GM18505 (cell line): Measurements from ENCODE around the gene PHC3.
"Not testable (repeated sequence)": the region's sequence is repeated elsewhere in the genome, so short reads cannot be mapped to it uniquely, and the experiment has no call there.

Source experiments
- ATAC-seq: cut with Tn5 transposase; IDR thresholded peaks from one replicate; pipeline ENCODE4 v1.9.1; 2021; ENCODE audit not compliant: unreplicated experiment
- POLR2A ChIP-seq: IDR thresholded peaks from 4 replicates; pipeline ENCODE4 v1.6.1; 2011; ENCODE audit warnings: borderline replicate concordance; ENCODE audit not compliant: insufficient read depth, insufficient read length; ENCODE audit errors: extremely low read depth

The PHC3 gene

DNA sequence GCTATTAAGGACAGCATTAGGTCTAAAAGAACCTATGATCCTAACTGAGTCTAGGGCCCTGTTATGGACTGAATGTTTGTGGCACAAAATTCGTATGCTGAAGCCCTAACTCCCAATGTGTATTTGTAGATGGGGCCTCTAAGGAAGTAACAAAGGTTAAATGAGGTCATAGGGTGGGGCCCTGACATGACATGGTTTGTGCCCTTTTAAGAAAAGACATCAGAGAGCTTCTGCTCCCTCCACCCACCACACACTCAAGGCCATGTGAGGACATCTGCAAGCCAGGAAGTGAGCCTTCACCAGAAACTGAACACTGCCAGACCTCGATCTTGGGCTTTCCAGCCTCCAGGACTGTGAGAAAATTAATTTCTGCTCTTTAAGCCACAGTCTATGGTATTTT, 49.2 kb downstream of the PHC3 start:
- no peak for ATAC-seq
- no peak for TF ChIP-seq POLR2A

DNA sequence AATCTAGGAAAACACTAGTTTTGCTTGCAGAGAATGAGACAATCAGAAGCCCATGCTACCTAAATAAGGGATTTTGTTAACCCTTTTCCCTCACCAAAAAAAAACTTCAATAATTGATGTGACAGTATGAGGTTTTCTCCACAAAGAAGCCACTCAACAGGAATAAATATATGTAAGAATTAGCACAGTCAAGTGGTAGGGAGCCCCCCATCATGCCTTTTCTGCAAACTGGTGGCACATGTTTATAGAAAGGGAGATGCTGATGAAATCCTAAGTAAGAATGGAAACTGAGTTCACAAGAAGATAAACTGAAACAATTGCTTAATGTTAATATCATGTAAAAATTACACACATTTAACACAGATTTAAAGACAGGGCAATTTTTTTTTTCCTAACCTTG, 51.0 kb downstream of the PHC3 start:
- no peak for TF ChIP-seq POLR2A
- no peak for ATAC-seq

DNA sequence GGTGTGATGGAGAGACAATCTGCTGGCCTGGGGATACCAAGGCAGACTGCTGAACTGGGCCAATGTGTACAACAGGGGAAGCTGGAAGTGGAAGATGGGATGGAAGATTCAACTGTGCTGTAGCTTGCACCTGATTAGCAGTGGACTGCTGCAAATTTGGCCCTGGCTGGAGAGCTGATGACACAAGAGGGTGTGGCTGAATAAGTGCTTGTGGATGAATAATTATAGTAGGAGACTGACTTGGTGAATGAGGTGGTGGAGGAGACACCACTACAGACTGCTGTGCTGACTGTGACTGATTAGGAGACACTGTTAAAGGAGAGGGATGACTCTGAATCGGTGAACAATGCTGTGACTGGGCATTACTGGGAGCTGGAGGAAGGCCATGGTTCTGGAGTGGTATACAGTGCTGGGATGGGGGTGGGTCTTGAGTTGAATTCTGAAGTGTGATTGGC, 52.5 kb downstream of the PHC3 start:
- peak; percentile 47 for ATAC-seq
- peak; percentile 26 for TF ChIP-seq POLR2A

DNA sequence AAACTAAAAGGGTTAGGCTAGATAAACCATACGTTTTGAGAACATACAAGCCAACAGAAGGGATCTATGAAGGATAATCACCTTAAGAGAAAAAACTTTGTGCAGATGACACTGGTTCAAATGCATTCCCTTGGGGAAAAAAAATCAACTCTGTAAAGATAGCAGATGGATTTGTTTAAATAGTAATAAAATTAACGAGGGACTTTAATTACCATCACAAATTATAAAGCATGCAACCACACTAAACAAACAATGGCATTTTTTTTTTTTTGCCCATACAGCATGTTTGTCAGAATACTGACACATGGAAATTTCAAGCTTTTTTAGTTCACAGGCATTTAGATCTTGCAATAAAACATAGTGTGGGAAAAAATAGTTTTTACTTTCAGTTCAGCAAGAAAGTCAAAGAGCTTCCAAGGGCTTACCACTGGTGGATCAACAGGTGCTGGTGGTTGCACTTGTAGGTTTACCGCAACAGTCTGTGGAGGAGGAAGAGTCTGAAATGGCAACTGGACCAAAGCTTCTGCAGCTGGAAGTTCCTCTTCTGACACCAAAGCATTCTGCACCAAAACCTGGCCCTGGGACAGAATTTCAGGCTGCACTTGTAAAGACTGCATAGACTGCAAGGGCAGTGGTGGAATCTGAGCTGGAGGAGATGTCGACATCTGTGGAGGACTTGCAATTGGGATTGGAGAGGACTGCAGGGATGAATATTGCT, 53.1 kb downstream of the PHC3 start:
- peak; percentile 41 for TF ChIP-seq POLR2A
- ATAC-seq = peak; percentile 93

DNA sequence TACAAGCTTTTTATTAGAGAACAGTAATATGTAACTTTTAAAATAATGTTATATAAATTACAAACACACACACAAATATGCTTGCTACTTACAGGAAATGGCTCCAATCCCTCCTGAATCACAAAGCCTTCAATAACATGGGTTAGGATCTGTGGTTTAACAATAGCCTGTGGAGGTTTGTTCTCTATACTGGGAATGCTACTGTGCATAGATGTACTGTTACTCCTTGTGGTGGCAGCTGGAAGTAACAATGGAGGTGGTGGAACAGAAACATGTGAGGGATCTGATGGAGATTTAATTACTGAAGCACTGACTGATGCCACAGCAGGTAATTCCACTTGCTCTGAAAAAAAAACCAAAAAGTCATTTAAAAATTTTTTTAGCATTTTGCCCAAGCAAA, 64.4 kb downstream of the PHC3 start:
- no peak for ATAC-seq
- no peak for TF ChIP-seq POLR2A

DNA sequence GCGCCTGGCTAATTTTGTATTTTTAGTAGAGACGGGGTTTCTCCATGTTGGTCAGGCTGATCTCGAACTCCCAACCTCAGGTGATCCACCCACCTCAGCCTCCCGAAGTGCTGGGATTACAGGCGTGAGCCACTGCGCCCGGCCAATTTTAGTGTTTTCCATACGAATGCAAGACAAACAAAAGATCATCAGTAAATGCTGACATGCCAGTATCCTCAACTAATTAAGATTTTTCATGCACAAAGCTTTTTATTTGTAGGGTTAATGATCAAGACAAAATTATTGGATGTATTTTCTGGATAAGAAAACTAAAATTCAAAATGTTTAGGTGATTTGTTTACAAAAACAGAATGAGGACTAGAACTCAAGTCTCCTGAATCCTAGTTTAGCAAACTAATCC, 67.4 kb downstream of the PHC3 start:
- not testable (repeated sequence) for ATAC-seq

DNA sequence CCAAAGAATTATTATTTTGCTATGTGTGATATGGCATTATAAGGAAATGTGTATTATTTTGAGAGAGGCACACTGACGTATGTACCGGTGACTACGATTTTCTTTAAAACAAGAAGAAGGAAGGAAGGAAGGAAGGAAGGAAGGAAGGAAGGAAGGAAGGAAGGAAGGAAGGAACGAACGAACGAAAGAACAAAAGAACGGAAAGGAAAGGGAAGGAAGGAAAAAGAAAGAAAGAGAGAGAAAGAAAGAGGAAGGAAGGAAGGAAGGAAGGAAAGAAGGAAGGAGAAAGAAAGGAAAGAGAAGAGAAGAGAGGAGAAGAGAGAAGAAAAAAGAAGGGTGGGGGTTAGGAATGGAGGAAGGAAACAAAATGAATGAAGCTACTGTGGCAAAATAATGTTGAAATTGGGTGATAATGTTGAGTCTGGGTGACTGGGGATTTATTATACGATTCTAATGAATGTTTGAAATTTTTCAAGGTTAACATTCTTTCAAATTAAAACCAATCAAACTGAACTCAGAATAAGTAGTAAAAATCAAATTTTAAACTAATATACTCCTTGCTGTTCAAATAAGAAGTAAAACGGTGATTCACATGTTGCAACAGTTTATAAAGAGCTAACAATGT, 70.3 kb downstream of the PHC3 start:
- no peak for ATAC-seq
- TF ChIP-seq POLR2A = no peak

DNA sequence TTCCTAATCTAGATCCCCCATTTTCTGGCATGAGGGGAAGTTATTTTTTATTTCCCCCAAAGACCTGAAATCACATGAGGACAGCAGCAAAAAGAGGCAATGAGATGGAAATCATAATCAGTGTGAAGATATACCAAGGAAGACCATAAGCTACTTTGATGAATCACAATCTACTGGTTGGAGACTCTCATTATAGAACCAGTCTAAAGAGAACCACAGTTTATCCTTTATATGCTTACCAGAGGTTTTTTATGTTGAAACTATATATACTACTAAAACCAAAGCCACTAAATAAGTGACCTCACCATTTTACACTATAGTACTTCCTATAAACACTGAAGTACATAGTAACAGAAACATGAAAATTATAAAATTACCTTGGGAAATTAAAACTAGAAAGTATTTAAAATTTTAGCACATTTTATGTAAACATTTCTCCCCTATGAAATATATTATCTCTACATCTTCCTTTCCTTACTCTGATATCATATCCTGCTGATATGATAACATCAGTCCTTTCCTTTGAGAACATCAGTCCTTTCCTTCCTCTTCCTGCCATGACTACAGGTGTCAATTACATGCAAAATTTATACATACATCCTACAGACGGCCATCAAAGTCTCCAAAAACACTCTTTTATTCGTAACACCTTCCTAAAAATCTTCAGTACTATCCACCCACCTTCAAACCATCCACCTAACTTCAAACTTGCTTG, 71.8 kb downstream of the PHC3 start:
- no peak for ATAC-seq
- TF ChIP-seq POLR2A = no peak

DNA sequence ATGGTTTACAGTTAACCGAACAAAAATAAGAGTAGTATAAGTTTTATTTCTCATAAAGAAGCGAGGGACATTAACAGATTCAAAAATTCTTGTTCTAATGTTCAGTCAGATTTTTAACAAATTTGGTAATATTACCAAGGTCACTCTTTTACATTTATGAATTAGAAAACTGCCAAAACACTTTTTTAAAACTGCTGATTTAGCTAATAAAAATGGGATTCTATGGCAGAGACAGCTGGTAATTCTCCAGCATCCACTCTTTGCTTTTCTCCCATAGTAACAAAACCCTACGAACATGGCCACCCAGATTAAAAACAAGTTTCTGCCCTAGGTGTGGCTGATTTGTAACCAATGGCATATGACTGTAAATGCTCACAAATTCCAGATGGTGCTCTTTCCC, 72.6 kb downstream of the PHC3 start:
- ATAC-seq = no peak
- TF ChIP-seq POLR2A = no peak

DNA sequence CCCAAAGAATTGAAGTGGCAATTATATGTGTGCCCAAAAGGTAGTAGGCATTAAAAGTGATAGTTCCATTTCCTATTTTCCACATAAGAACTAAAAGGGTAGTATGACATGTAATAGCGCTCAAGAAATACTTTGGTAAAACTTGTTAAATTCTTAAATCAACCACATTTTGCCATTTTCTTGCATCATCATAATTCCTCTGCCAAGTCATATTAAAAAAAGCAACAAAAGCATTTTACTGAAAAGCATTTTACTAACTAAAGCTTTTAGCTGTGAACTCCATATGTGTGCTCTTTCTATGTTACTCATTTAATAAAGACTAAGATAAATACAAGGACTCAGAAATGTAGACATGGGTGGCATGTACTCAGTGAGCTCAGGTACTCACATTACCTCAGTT, 73.6 kb downstream of the PHC3 start:
- no peak for ATAC-seq
- TF ChIP-seq POLR2A = no peak

DNA sequence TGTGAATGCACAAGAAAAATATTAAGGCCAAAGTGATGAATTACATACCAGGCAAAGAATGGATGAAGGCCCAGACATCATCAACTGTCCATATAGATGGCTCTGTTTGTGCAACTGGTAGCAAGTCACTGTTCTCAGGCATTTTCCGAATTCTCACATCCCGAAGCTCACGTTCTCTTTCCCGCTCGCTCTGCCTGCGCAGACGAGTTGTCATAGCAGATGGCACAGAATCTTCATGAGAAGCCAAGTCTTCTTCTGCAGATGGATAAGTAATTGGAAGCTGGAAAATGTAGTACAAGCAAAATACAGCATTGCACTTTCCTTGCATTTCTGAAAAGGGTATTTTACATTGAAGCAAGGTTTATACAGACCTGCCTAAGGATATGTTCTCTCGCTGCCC, 79.1 kb downstream of the PHC3 start:
- no peak for ATAC-seq
- no peak for TF ChIP-seq POLR2A

DNA sequence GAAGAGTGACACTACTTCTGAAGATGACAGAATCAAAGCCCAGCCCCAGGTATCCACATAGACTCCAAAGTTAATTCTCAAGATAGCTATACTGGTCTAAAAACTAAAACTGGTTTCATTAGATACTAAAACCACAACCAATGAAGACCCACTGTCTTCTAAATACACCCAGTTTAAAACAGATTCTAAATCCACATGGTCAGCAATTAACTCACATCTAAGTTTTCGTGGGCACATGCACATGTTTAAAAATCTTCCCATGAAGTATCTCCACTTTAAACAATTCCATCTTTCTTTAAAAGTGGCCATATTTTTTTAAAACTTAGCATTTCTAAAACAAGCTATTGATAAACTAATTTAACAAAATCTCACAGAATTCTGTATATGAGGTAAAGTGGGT, 80.6 kb downstream of the PHC3 start:
- TF ChIP-seq POLR2A = no peak
- ATAC-seq = no peak

DNA sequence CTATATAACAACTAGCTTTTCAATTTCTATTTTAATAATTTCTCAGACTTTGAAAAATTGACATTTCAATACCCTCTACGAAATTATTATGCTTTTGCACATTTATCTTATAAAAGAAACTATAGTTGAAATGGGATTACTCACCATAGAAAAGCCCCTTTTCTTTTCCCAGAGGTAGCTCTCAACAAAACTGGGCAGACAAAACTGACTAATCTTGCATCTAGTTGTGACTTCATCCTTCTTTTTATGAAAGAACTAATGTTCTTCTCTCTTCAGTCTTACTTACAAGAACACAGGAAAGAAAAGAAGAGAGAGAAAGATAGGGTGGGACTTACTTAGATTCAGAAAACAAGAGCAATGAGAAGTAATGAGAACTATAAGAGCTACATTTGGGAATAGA, 82.8 kb downstream of the PHC3 start:
- TF ChIP-seq POLR2A = no peak
- ATAC-seq = no peak

DNA sequence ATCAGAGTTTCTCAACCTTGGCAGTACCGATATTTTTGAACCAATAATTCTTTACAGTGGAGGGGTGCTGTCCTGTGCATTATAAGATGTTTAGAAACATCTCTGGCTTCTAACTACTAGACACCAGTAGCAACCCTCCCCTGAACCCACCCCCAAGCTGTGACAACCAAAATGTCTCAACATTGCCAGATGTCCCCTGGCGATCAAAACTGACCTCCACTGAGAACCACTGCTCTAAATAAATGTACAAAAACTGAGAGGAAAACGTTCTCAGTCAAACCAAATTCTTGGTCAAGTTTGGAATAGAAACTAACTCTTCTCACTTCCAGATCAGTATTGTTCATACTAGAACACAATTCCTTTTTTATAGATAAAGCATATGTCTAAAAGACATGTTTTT, 85.2 kb downstream of the PHC3 start:
- TF ChIP-seq POLR2A = no peak
- ATAC-seq = no peak
